Liver (tissue), 9 donors: ENCODE results near the gene FNBP1L. TPM values are rescaled to one million over a fixed set of nuclear protein-coding genes. Genes with fewer than 3 reads are reported as not detected.

Source experiments
- DNase-seq: peaks from one replicate; pipeline ENCODE4 v3.0.0-alpha.2; 2017; ENCODE audit warnings: low spot score
- H3K27ac ChIP-seq, 2 donors: one replicate each; pipeline ENCODE4 v1.7.0; 2013; ENCODE audit warnings: inconsistent platforms in 2 of 2, low read length in 2 of 2, control low read depth in 1 of 2, low read depth in 1 of 2, mild to moderate bottlenecking in 1 of 2
- H3K27me3 ChIP-seq, 4 donors: one replicate each; pipeline versions ENCODE4 v1.6.1 to v1.7.0; 2013; ENCODE audit warnings: low read length in 3 of 4, inconsistent platforms in 1 of 4, mild to moderate bottlenecking in 1 of 4, moderate library complexity in 1 of 4; ENCODE audit not compliant: control insufficient read depth in 4 of 4, insufficient read depth in 4 of 4
- H3K36me3 ChIP-seq, 4 donors: one replicate each; pipeline versions ENCODE4 v1.6.1 to v1.7.0; 2013; ENCODE audit warnings: low read length in 3 of 4, mild to moderate bottlenecking in 3 of 4, low read depth in 1 of 4, moderate library complexity in 1 of 4; ENCODE audit not compliant: control insufficient read depth in 4 of 4, insufficient read depth in 3 of 4
- H3K4me1 ChIP-seq, 4 donors: one replicate each; pipeline versions ENCODE4 v1.6.1 to v1.7.0; 2013; ENCODE audit warnings: low read length in 3 of 4, mild to moderate bottlenecking in 3 of 4, moderate library complexity in 1 of 4; ENCODE audit not compliant: control insufficient read depth in 4 of 4, insufficient read depth in 4 of 4
- H3K4me3 ChIP-seq, 3 donors: one replicate each; pipeline versions ENCODE4 v1.6.1 to v1.7.0; 2013; ENCODE audit warnings: low read length in 3 of 3, control low read depth in 1 of 3, low read depth in 1 of 3, mild to moderate bottlenecking in 1 of 3
- H3K9ac ChIP-seq, 2 donors: one replicate each; pipeline ENCODE4 v1.7.0; 2013; ENCODE audit warnings: low read length in 2 of 2, mild to moderate bottlenecking in 2 of 2, moderate library complexity in 2 of 2, control low read depth in 1 of 2, low read depth in 1 of 2
- H3K9me3 ChIP-seq, 4 donors: one replicate each; pipeline versions ENCODE4 v1.6.1 to v1.7.0; 2013; ENCODE audit warnings: low read length in 3 of 4; ENCODE audit not compliant: control insufficient read depth in 4 of 4
- EGR1 ChIP-seq, 2 donors: IDR thresholded peaks; 2 replicates each; pipeline ENCODE4 v1.6.1; 2016 to 2018; ENCODE audit warnings: antibody characterized with exemption in 2 of 2, low read depth in 2 of 2
- FOXA1 ChIP-seq: IDR thresholded peaks from 2 replicates; pipeline ENCODE4 v1.6.1; 2016; ENCODE audit warnings: antibody characterized with exemption
- FOXA2 ChIP-seq: IDR thresholded peaks from 2 replicates; pipeline ENCODE4 v1.6.1; 2016; ENCODE audit warnings: antibody characterized with exemption
- GABPA ChIP-seq, 2 donors: IDR thresholded peaks in 1 of 2; conservative IDR thresholded peaks in 1 of 2; 2 replicates each; pipeline ENCODE4 v1.6.1; 2016; ENCODE audit warnings: antibody characterized with exemption in 2 of 2, mild to moderate bottlenecking in 1 of 2, moderate library complexity in 1 of 2
- HNF4A ChIP-seq, 2 donors: conservative IDR thresholded peaks; 2 replicates each; pipeline ENCODE4 v1.6.1; 2016; ENCODE audit warnings: antibody characterized with exemption in 2 of 2, mild to moderate bottlenecking in 2 of 2
- HNF4G ChIP-seq: IDR thresholded peaks from 2 replicates; pipeline ENCODE4 v1.6.1; 2016; ENCODE audit warnings: antibody characterized with exemption
- JUND ChIP-seq, 2 donors: IDR thresholded peaks; 2 replicates each; pipeline ENCODE4 v1.6.1; 2016; ENCODE audit warnings: antibody characterized with exemption in 2 of 2
- NR2F2 ChIP-seq: IDR thresholded peaks from 2 replicates; pipeline ENCODE4 v1.6.1; 2016; ENCODE audit warnings: antibody characterized with exemption
- RAD21 ChIP-seq, 2 donors: IDR thresholded peaks; 2 replicates each; pipeline ENCODE4 v1.6.1; 2016; ENCODE audit warnings: antibody characterized with exemption in 2 of 2, mild to moderate bottlenecking in 2 of 2
- RXRA ChIP-seq, 2 donors: IDR thresholded peaks; 2 replicates each; pipeline ENCODE4 v1.6.1; 2017 to 2018; ENCODE audit warnings: antibody characterized with exemption in 2 of 2, mild to moderate bottlenecking in 1 of 2
- SP1 ChIP-seq: IDR thresholded peaks from 2 replicates; pipeline ENCODE4 v1.6.1; 2018; ENCODE audit warnings: antibody characterized with exemption, mild to moderate bottlenecking
- TAF1 ChIP-seq: conservative IDR thresholded peaks from 2 replicates; pipeline ENCODE4 v1.6.1; 2016; ENCODE audit warnings: antibody characterized with exemption, mild to moderate bottlenecking
- YY1 ChIP-seq: IDR thresholded peaks from 2 replicates; pipeline ENCODE4 v1.6.1; 2016; ENCODE audit warnings: antibody characterized with exemption, mild to moderate bottlenecking
- polyA plus RNA-seq, 2 donors: library from polyadenylated mRNA; stranded (reverse) in 1 of 2; unstranded in 1 of 2; fragments of 200-250 nt in 1 of 2; fragments of >200 nt in 1 of 2; fragmentation: Nextera tagmentation in 1 of 2; extraction: Ambion mirVana in 1 of 2; gene quantifications; one replicate each; pipeline versions ENCODE4 v1.2.1 to v1.2.3, GENCODE V29; 2013 to 2015
- total RNA-seq, 2 donors: library from RNA; depleted of rRNA; stranded (reverse); fragments of >200 nt; gene quantifications; one replicate each; pipeline ENCODE4 v1.2.3, GENCODE V29; 2014
- TF ChIP-seq, protein P1 (sequence below): IDR thresholded peaks from 2 replicates; pipeline ENCODE4 v1.6.1; 2016; ENCODE audit warnings: antibody characterized with exemption, mild to moderate bottlenecking
- TF ChIP-seq, protein P2 (sequence below): IDR thresholded peaks from 2 replicates; pipeline ENCODE4 v1.6.1; 2016; ENCODE audit warnings: antibody characterized with exemption
- TF ChIP-seq, protein P3 (sequence below): fragments of 150-350 bp; IDR thresholded peaks from 2 replicates; pipeline ENCODE4 v1.5.1; 2017; ENCODE audit warnings: improper control_type of control experiment, low read depth, low read length; ENCODE audit not compliant: missing input control
- TF ChIP-seq, protein P4 (sequence below): IDR thresholded peaks from 2 replicates; pipeline ENCODE4 v1.6.1; 2016; ENCODE audit warnings: antibody characterized with exemption
- TF ChIP-seq, protein P5 (sequence below): IDR thresholded peaks from 2 replicates; pipeline ENCODE4 v1.6.1; 2016; ENCODE audit warnings: antibody characterized with exemption
- donor health status: healthy.
- donor health status: healthy.
- donor health status: healthy.
- donor health status: healthy.
- donor health status: healthy.

FNBP1L gene
- total and polyA plus RNA-seq, 4 donors: 5.3 to 13.5 (median 8.9) TPM

DNA sequence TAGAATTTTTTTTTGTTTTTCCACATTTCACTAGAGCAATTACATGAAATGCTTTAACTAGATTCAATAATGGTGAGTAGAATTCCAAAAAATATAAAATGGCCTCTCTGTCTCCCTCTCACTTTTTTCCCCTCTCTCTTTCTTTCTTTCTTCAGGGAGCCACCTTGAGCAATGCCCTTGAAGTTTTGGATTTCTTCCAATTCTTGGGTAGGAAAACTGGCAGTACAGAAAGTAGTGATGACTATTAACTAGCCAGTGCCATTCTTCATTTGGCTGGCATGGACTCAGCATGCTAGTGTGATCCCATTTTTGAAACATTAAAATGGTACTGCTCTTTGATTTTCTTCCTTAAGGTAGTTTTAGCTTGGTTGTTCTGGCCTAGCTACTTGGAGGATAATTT, 4.5 kb upstream of the FNBP1L start:
- no peak for DNase-seq
- Histone ChIP-seq H3K9ac (no peak overlapping the region), H3K27ac (no peak overlapping the region), H3K27me3 (no peaks in the 10 kb centered on the region), H3K9me3 (no peaks in the 10 kb centered on the region), H3K36me3 (no peaks in the 10 kb centered on the region), H3K4me3 (no peak overlapping the region), H3K4me1 (peaks cover 0 to 6% (median 6%) of the 10 kb centered on the region in 4 donors)
- TF ChIP-seq GABPA (IDR thresholded peaks at IDR 0.05 in 1 of 2, conservative IDR thresholded peaks at IDR 0.05 in 1 of 2): no peak
- no peak for TF ChIP-seq NR2F2
- no peak for TF ChIP-seq HNF4A (conservative IDR thresholded peaks at IDR 0.05)
- no peak for TF ChIP-seq EGR1 (IDR thresholded peaks at IDR 0.05; ENCODE audit: low read depth in 2 of 2)
- TF ChIP-seq RXRA (IDR thresholded peaks at IDR 0.05): no peak
- TF ChIP-seq, protein P1, sequence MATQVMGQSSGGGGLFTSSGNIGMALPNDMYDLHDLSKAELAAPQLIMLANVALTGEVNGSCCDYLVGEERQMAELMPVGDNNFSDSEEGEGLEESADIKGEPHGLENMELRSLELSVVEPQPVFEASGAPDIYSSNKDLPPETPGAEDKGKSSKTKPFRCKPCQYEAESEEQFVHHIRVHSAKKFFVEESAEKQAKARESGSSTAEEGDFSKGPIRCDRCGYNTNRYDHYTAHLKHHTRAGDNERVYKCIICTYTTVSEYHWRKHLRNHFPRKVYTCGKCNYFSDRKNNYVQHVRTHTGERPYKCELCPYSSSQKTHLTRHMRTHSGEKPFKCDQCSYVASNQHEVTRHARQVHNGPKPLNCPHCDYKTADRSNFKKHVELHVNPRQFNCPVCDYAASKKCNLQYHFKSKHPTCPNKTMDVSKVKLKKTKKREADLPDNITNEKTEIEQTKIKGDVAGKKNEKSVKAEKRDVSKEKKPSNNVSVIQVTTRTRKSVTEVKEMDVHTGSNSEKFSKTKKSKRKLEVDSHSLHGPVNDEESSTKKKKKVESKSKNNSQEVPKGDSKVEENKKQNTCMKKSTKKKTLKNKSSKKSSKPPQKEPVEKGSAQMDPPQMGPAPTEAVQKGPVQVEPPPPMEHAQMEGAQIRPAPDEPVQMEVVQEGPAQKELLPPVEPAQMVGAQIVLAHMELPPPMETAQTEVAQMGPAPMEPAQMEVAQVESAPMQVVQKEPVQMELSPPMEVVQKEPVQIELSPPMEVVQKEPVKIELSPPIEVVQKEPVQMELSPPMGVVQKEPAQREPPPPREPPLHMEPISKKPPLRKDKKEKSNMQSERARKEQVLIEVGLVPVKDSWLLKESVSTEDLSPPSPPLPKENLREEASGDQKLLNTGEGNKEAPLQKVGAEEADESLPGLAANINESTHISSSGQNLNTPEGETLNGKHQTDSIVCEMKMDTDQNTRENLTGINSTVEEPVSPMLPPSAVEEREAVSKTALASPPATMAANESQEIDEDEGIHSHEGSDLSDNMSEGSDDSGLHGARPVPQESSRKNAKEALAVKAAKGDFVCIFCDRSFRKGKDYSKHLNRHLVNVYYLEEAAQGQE: no peak
- TF ChIP-seq TAF1: no peak
- TF ChIP-seq, protein P2, sequence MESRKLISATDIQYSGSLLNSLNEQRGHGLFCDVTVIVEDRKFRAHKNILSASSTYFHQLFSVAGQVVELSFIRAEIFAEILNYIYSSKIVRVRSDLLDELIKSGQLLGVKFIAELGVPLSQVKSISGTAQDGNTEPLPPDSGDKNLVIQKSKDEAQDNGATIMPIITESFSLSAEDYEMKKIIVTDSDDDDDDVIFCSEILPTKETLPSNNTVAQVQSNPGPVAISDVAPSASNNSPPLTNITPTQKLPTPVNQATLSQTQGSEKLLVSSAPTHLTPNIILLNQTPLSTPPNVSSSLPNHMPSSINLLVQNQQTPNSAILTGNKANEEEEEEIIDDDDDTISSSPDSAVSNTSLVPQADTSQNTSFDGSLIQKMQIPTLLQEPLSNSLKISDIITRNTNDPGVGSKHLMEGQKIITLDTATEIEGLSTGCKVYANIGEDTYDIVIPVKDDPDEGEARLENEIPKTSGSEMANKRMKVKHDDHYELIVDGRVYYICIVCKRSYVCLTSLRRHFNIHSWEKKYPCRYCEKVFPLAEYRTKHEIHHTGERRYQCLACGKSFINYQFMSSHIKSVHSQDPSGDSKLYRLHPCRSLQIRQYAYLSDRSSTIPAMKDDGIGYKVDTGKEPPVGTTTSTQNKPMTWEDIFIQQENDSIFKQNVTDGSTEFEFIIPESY: no peak
- TF ChIP-seq, protein P3, sequence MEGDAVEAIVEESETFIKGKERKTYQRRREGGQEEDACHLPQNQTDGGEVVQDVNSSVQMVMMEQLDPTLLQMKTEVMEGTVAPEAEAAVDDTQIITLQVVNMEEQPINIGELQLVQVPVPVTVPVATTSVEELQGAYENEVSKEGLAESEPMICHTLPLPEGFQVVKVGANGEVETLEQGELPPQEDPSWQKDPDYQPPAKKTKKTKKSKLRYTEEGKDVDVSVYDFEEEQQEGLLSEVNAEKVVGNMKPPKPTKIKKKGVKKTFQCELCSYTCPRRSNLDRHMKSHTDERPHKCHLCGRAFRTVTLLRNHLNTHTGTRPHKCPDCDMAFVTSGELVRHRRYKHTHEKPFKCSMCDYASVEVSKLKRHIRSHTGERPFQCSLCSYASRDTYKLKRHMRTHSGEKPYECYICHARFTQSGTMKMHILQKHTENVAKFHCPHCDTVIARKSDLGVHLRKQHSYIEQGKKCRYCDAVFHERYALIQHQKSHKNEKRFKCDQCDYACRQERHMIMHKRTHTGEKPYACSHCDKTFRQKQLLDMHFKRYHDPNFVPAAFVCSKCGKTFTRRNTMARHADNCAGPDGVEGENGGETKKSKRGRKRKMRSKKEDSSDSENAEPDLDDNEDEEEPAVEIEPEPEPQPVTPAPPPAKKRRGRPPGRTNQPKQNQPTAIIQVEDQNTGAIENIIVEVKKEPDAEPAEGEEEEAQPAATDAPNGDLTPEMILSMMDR: no peak
- TF ChIP-seq YY1: no peak
- TF ChIP-seq JUND (IDR thresholded peaks at IDR 0.05): no peak
- TF ChIP-seq FOXA2: no peak
- no peak for TF ChIP-seq SP1
- no peak for TF ChIP-seq FOXA1
- no peak for TF ChIP-seq RAD21 (IDR thresholded peaks at IDR 0.05)
- TF ChIP-seq, protein P4, sequence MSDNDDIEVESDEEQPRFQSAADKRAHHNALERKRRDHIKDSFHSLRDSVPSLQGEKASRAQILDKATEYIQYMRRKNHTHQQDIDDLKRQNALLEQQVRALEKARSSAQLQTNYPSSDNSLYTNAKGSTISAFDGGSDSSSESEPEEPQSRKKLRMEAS: no peak
- TF ChIP-seq, protein P5, sequence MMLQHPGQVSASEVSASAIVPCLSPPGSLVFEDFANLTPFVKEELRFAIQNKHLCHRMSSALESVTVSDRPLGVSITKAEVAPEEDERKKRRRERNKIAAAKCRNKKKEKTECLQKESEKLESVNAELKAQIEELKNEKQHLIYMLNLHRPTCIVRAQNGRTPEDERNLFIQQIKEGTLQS: no peak
- TF ChIP-seq HNF4G: no peak
